Measurements from ENCODE around the gene TWF2. TPM values are rescaled to one million over a fixed set of nuclear protein-coding genes. Genes with fewer than 3 reads are reported as not detected.

Gene TWF2
- total and polyA plus RNA-seq, 2 of the 13 experiments (the other 11 are each of a cell fraction or from before 2014, with no cell fraction given) = 45.5 to 108 TPM

- TF ChIP-seq AFF4 (CRISPR knock-in tag; IDR thresholded peaks at IDR 0.05) (no peak), RNF2 (conservative IDR thresholded peaks at IDR 0.05; ENCODE audit: low read depth) (peak; percentile 94), U2AF2 (IDR thresholded peaks at IDR 0.05; ENCODE audit: low read depth, low read length) (no peak), CEBPB (IDR thresholded peaks at IDR 0.05; ENCODE audit: borderline replicate concordance, low read depth, low read length) (no peak), ZNF558 (CRISPR knock-in tag; IDR thresholded peaks at IDR 0.05; ENCODE audit: borderline replicate concordance) (peak; percentile 64; the same call in 1 of the 2 replicates), NFAT5 (CRISPR knock-in tag; IDR thresholded peaks at IDR 0.05) (peak; percentile 90), NR3C1 (CRISPR knock-in tag; IDR thresholded peaks at IDR 0.05) (no peak), ZNF616 (CRISPR knock-in tag; IDR thresholded peaks at IDR 0.05; ENCODE audit: low read depth) (peak; percentile 83; the same call in 1 of the 2 replicates), IKZF1 (IDR thresholded peaks at IDR 0.05) (no peak), SP4 (CRISPR knock-in tag; IDR thresholded peaks at IDR 0.05) (peak; percentile 52; the same call in 1 of the 2 replicates), ZNF570 (CRISPR knock-in tag; IDR thresholded peaks at IDR 0.05; ENCODE audit: borderline replicate concordance) (0 out of 2 replicates have a peak, but pooled peaks have one; percentile 74), SMC3 (IDR thresholded peaks at IDR 0.05; ENCODE audit: low read length) (no peak), ZNF329 (CRISPR knock-in tag; IDR thresholded peaks at IDR 0.05; ENCODE audit: low read depth) (peak; percentile 53; the same call in 1 of the 2 replicates), REXO4 (CRISPR knock-in tag; IDR thresholded peaks at IDR 0.05; ENCODE audit: borderline replicate concordance) (0 out of 2 replicates have a peak, but pooled peaks have one; percentile 56), IRX3 (CRISPR knock-in tag; IDR thresholded peaks at IDR 0.05; ENCODE audit: borderline replicate concordance, low read depth) (0 out of 2 replicates have a peak, but pooled peaks have one; percentile 50), ZBTB10 (CRISPR knock-in tag; IDR thresholded peaks at IDR 0.05; ENCODE audit: borderline replicate concordance) (0 out of 2 replicates have a peak, but pooled peaks have one; percentile 51)
Measured at GRCh38 chr3:52245322-52246263, 6.6 kb upstream of the TWF2 start, which contains the start of gene PPM1M (continued).
